ENCODE data around the gene ERCC8.

Gene ERCC8

GRCh38 chr5:60843936-60844905 lies 100.6 kb downstream of the ERCC8 start, which contains the start of gene ELOVL7:
TSS of gene ELOVL7 (minus strand) at chr5:60844269. CDS start at chr5:60787397, 56,872 bp downstream.
- in situ Hi-C loops (cut with HindIII; ENCODE audit: low pct_unique_long_range_greater_than_20kb, low sequenced_read_pairs): no loop called here
- peak; percentile 93 to 95 for DNase-seq (ENCODE audit: low read depth in 1 of 2, low spot score in 1 of 2)
- TF ChIP-seq JUND (IDR thresholded peaks at IDR 0.05; ENCODE audit: low read depth): no peak

- peak; percentile 70 to 73 for DNase-seq (ENCODE audit: low read depth in 1 of 2, low spot score in 1 of 2)
- no peak for TF ChIP-seq JUND (IDR thresholded peaks at IDR 0.05; ENCODE audit: low read depth)
- in situ Hi-C loops (cut with HindIII; ENCODE audit: low pct_unique_long_range_greater_than_20kb, low sequenced_read_pairs): no loop called here
These were observed 101.4 kb downstream of the ERCC8 start for GRCh38 chr5:60843386-60843935.

GRCh38 chr5:60842871-60843385 lies 101.9 kb downstream of the ERCC8 start:
- DNase-seq (ENCODE audit: low read depth in 1 of 2, low spot score in 1 of 2): no peak
- TF ChIP-seq JUND (IDR thresholded peaks at IDR 0.05; ENCODE audit: low read depth): no peak
- in situ Hi-C loops (cut with HindIII; ENCODE audit: low pct_unique_long_range_greater_than_20kb, low sequenced_read_pairs): no loop called here

- in situ Hi-C loops (cut with HindIII; ENCODE audit: low pct_unique_long_range_greater_than_20kb, low sequenced_read_pairs): no loop called here
These were observed 103.5 kb downstream of the ERCC8 start for GRCh38 chr5:60841361-60841760.

GRCh38 chr5:60836131-60836530 lies 108.7 kb downstream of the ERCC8 start:
- TF ChIP-seq JUND (IDR thresholded peaks at IDR 0.05; ENCODE audit: low read depth): no peak
- in situ Hi-C loops (cut with HindIII; ENCODE audit: low pct_unique_long_range_greater_than_20kb, low sequenced_read_pairs): no loop called here

More at GRCh38 chr5:60841361-60841760, 103.5 kb downstream of the ERCC8 start:
- no peak for TF ChIP-seq JUND (IDR thresholded peaks at IDR 0.05; ENCODE audit: low read depth)
- DNase-seq (ENCODE audit: low read depth in 1 of 2, low spot score in 1 of 2): no peak

GRCh38 chr5:60835554-60835953 lies 109.3 kb downstream of the ERCC8 start:
- in situ Hi-C loops (cut with HindIII; ENCODE audit: low pct_unique_long_range_greater_than_20kb, low sequenced_read_pairs): no loop called here
- no peak for TF ChIP-seq JUND (IDR thresholded peaks at IDR 0.05; ENCODE audit: low read depth)
- DNase-seq (ENCODE audit: low read depth in 1 of 2, low spot score in 1 of 2): no peak

More at GRCh38 chr5:60836131-60836530, 108.7 kb downstream of the ERCC8 start:
- DNase-seq (ENCODE audit: low read depth in 1 of 2, low spot score in 1 of 2): no peak

GRCh38 chr5:60833520-60833919 lies 111.3 kb downstream of the ERCC8 start:
- no peak for TF ChIP-seq JUND (IDR thresholded peaks at IDR 0.05; ENCODE audit: low read depth)
- in situ Hi-C loops (cut with HindIII; ENCODE audit: low pct_unique_long_range_greater_than_20kb, low sequenced_read_pairs): no loop called here
- DNase-seq (ENCODE audit: low read depth in 1 of 2, low spot score in 1 of 2): no peak

GRCh38 chr5:60830581-60831127 lies 114.2 kb downstream of the ERCC8 start:
- no peak for TF ChIP-seq JUND (IDR thresholded peaks at IDR 0.05; ENCODE audit: low read depth)
- DNase-seq (ENCODE audit: low read depth in 1 of 2, low spot score in 1 of 2): no peak
- in situ Hi-C loops (cut with HindIII; ENCODE audit: low pct_unique_long_range_greater_than_20kb, low sequenced_read_pairs): no loop called here

- no peak for DNase-seq (ENCODE audit: low read depth in 1 of 2, low spot score in 1 of 2)
- in situ Hi-C loops (cut with HindIII; ENCODE audit: low pct_unique_long_range_greater_than_20kb, low sequenced_read_pairs): no loop called here
- TF ChIP-seq JUND (IDR thresholded peaks at IDR 0.05; ENCODE audit: low read depth): no peak
These were observed 115.2 kb downstream of the ERCC8 start for GRCh38 chr5:60829490-60830266.

GRCh38 chr5:60827201-60827600 lies 117.7 kb downstream of the ERCC8 start:
- in situ Hi-C loops (cut with HindIII; ENCODE audit: low pct_unique_long_range_greater_than_20kb, low sequenced_read_pairs): no loop called here
- no peak for TF ChIP-seq JUND (IDR thresholded peaks at IDR 0.05; ENCODE audit: low read depth)
- DNase-seq (ENCODE audit: low read depth in 1 of 2, low spot score in 1 of 2): no peak

GRCh38 chr5:60826653-60827052 lies 118.2 kb downstream of the ERCC8 start:
- in situ Hi-C loops (cut with HindIII; ENCODE audit: low pct_unique_long_range_greater_than_20kb, low sequenced_read_pairs): no loop called here
- no peak for TF ChIP-seq JUND (IDR thresholded peaks at IDR 0.05; ENCODE audit: low read depth)
- DNase-seq (ENCODE audit: low read depth in 1 of 2, low spot score in 1 of 2): no peak

All from T47D (cell line).